Activated naive CD4-positive, alpha-beta T cell treated with anti-CD3 and anti-CD28 coated beads, Interleukin-2, amount 50 U/mL, for 24 hours (primary cell): ENCODE results near the gene GOLGA8R.
"Not testable (repeated sequence)": the region's sequence is repeated elsewhere in the genome, so short reads cannot be mapped to it uniquely, and the experiment has no call there.

Source experiments
- H3K27ac Mint-ChIP-seq: one replicate; pipeline ENCODE4 v1.8.0; 2021; ENCODE audit warnings: mild to moderate bottlenecking, mixed read lengths
- H3K27me3 Mint-ChIP-seq: one replicate; pipeline ENCODE4 v1.8.0; 2021; ENCODE audit warnings: mixed read lengths
- H3K36me3 Mint-ChIP-seq: one replicate; pipeline ENCODE4 v1.8.0; 2021; ENCODE audit warnings: mixed read lengths
- H3K4me1 Mint-ChIP-seq: one replicate; pipeline ENCODE4 v1.8.0; 2021; ENCODE audit warnings: mixed read lengths
- H3K4me3 Mint-ChIP-seq: one replicate; pipeline ENCODE4 v1.8.0; 2021; ENCODE audit warnings: mild to moderate bottlenecking, mixed read lengths
- H3K9me3 Mint-ChIP-seq: one replicate; pipeline ENCODE4 v1.8.0; 2021; ENCODE audit warnings: mixed read lengths

GOLGA8R gene, protein sequence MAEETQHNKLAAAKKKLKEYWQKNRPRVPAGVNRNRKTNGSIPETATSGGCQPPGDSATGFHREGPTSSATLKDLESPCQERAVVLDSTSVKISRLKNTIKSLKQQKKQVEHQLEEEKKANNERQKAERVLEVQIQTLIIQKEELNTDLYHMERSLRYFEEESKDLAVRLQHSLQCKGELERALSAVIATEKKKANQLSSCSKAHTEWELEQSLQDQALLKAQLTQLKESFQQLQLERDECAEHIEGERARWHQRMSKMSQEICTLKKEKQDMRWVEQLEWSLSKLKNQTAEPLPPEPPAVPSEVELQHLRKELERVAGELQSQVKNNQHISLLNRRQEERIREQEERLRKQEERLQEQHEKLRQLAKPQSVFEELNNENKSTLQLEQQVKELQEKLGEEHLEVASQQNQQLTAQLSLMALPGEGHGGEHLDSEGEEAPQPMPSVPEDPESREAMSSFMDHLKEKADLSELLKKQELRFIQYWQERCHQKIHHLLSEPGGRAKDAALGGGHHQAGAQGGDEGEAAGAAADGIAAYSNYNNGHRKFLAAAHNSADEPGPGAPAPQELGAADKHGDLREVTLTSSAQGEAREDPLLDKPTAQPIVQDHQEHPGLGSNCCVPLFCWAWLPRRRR

DNA sequence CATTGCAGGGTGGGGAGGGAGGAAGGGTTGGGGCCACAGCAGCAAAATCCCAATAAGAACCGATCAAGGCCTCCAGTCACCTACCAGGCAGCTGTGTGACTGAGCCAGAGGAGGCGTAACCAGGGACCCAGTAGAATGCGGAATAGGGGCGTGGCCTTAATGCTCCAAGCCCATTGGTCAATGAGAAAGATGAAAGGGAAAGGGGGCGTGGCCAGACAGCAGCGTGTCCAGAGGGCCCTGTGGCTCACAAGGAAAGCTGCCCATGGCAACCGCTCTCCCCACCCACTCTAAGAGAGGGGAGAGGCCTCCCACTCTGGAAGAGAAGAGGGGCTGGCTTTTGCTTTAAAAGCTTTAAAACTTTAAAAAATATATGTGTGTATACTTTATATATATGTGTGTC lies at the start of gene GOLGA8R:
Gene GOLGA8R, minus strand, starts transcription at position 101 of the 400 bp plus-strand sequence. Its CDS starts 98 bp downstream, at position 3.
- H3K27ac Mint-ChIP-seq, H3K36me3 Mint-ChIP-seq, H3K4me1 Mint-ChIP-seq, H3K9me3 Mint-ChIP-seq, H3K4me3 Mint-ChIP-seq, H3K27me3 Mint-ChIP-seq: not testable (repeated sequence)

DNA sequence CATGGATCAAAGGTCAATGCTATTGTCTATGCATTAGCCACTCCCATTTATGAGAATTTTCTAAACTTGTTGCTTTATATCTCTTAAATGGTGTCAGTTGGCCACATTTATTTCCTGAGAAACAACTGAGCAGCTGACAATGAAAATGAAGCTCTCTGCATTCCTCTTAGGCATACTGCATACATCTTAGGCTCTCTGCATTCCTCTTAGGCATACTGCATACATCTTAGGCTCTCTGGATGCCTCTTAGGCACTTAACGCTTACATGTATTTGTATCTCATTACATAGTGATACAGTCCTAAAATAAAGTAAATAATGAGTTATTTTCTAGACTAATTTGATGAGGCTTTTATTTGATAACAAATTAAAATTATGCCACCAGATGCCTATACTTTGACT lies 49.8 kb upstream of the GOLGA8R start:
- H3K4me1 Mint-ChIP-seq, H3K9me3 Mint-ChIP-seq, H3K27ac Mint-ChIP-seq, H3K4me3 Mint-ChIP-seq, H3K27me3 Mint-ChIP-seq, H3K36me3 Mint-ChIP-seq: not testable (repeated sequence)

DNA sequence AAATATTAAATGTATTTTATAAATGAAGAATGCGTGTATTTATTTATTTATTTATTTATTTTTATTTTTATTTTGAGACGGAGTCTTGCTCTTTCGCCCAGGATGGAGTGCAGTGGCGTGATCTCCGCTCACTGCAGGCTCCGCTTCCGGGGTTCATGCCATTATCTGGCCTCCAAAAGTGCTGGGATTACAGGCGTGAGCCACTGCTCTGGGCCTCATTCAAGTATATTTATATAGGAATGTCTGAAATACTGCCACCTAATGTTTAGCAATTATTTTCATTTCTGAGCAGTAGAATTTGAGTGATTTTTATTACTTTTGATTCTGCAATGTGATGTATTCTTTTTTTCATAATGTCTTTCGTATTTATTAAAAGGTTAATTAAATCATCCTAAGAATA lies 48.1 kb upstream of the GOLGA8R start:
- not testable (repeated sequence) for H3K9me3 Mint-ChIP-seq, H3K27me3 Mint-ChIP-seq, H3K4me3 Mint-ChIP-seq, H3K36me3 Mint-ChIP-seq, H3K4me1 Mint-ChIP-seq, H3K27ac Mint-ChIP-seq

DNA sequence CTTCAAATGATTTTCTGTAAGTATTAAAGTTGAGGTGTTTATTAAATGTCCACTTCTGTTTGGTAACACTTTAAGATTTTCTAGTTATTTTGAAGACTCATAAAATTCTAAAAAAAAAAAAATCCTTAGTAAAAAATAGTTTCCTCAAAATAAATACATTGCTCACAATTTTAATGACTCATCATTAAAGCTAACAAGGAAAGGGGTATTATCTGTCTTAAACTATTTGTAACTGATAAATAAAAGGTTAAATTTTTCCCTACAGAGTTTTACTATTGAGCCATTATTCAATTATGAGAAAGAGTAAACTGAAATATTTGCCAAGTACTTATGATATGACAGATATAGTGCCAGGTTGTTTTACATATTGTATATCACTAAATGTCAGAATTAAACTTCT lies 38.6 kb upstream of the GOLGA8R start:
- H3K27ac Mint-ChIP-seq, H3K27me3 Mint-ChIP-seq, H3K36me3 Mint-ChIP-seq, H3K4me3 Mint-ChIP-seq, H3K9me3 Mint-ChIP-seq, H3K4me1 Mint-ChIP-seq: not testable (repeated sequence)

DNA sequence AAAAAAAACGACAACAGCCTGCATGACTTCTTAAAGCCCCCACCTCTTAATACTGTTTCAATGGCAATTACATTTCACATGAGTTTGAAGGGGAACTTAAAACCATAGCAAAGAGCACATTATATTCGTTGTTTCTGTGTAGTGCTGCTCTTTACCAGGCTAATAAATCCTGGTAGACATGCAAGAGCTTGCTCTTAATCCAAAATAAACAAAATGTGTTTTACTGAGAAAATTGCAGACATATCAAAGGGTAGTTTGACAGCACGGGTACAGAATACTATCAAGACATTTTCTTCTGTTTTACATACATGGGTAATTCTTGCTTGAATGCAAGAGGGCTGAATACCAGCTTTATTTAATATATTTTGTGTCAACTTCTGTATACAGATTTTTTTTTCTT lies 24.3 kb upstream of the GOLGA8R start:
- H3K27ac Mint-ChIP-seq, H3K9me3 Mint-ChIP-seq, H3K4me1 Mint-ChIP-seq, H3K4me3 Mint-ChIP-seq, H3K27me3 Mint-ChIP-seq, H3K36me3 Mint-ChIP-seq: not testable (repeated sequence)

DNA sequence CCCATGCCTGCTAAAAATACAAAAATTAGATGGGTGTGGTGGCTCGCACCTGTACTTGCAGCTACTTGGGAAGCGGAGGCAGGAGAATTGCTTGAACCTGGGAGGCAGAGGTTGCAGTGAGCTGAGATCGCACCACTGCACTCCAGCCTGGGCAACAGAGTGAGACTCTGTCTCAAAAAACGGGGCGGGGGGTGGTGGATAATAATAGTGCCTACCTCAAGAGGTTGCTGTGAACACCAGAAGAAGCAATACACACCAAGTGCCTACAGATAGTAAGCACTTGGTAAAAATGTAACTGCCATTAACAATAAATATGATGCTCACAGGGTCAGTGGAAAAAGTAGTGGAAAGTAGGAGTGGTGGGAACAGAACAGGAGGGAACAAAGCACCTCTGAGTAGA lies 21.8 kb upstream of the GOLGA8R start:
- H3K27ac Mint-ChIP-seq, H3K36me3 Mint-ChIP-seq, H3K4me3 Mint-ChIP-seq, H3K9me3 Mint-ChIP-seq, H3K27me3 Mint-ChIP-seq, H3K4me1 Mint-ChIP-seq: not testable (repeated sequence)

DNA sequence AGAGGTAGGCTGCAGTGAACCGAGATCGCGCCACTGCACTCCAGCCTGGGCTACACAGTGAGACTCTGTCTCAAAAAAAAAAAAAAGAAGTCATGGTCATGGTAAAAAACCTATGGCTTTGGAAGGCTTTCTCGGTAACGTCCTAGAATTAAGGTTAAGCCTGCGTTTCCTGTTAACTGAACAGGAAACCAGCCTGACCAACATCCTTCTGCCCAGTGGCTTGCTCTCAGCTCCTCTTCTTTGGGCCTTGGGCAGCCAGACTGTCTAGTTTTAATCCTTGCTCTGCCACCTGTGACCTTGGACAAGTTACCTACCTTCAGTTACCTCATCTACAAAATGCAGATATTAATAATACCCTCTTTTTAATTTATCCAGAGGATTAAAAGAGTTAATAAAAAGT lies 6.7 kb upstream of the GOLGA8R start:
- not testable (repeated sequence) for H3K27me3 Mint-ChIP-seq, H3K27ac Mint-ChIP-seq, H3K4me1 Mint-ChIP-seq, H3K9me3 Mint-ChIP-seq, H3K4me3 Mint-ChIP-seq, H3K36me3 Mint-ChIP-seq

DNA sequence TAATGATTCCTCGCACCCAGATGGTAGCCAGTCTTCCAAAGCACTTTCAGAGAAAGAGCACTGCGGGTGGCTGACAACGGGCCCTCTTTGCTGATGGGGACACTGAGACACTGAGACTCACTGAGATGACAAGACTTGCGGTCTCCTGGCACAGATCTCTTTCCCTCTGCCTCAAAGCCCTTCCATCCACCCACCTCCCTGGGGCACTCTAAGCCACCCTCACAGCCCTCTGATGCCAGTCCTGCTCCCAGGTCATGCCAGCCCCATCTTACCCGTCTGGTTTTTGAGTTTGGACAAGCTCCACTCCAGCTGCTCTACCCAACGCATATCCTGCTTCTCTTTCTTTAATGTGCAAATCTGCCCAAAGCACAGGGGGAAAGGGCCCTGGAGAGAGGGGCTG lies 6.4 kb downstream of the GOLGA8R start:
- H3K27me3 Mint-ChIP-seq, H3K36me3 Mint-ChIP-seq, H3K9me3 Mint-ChIP-seq, H3K27ac Mint-ChIP-seq, H3K4me1 Mint-ChIP-seq, H3K4me3 Mint-ChIP-seq: not testable (repeated sequence)

DNA sequence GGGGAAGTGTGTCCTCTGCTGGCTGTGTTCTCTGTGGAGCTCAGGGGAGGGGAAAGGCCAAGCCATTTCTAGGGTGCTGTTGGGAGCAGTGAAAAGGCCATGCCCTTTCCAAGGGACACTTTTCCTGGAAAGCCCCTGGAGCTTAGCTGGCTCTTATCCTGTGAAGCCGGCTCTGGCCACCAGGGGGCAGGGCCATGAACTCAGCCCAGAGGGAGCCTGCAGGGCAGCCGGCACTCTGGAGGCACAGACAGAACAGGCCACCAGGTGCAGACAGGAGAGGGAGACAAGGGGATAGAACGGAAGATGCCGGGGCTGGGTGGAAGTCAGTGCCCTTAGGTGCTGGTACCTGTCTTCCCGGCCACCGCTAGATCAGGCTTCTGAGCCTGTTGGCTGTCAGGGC lies 15.1 kb downstream of the GOLGA8R start:
- H3K4me3 Mint-ChIP-seq, H3K9me3 Mint-ChIP-seq, H3K4me1 Mint-ChIP-seq, H3K27me3 Mint-ChIP-seq, H3K27ac Mint-ChIP-seq, H3K36me3 Mint-ChIP-seq: not testable (repeated sequence)

DNA sequence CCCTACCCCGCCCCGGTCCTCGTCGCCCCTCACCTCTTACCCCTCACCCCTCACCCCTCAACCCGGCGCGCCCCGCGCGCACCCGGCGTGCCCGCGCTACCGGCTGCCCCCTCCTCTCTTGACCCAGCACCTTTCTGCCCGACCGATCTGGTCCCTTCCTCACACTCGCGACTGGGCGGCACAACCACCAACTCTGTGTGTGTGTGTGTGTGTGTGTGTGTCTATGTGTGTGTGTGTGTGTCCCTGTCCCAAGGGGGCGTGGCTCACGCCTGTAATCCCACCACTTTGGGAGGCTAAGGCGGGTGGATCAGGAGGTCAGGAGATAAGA lies 20.4 kb downstream of the GOLGA8R start:
- H3K27ac Mint-ChIP-seq, H3K4me3 Mint-ChIP-seq: not testable (repeated sequence)

DNA sequence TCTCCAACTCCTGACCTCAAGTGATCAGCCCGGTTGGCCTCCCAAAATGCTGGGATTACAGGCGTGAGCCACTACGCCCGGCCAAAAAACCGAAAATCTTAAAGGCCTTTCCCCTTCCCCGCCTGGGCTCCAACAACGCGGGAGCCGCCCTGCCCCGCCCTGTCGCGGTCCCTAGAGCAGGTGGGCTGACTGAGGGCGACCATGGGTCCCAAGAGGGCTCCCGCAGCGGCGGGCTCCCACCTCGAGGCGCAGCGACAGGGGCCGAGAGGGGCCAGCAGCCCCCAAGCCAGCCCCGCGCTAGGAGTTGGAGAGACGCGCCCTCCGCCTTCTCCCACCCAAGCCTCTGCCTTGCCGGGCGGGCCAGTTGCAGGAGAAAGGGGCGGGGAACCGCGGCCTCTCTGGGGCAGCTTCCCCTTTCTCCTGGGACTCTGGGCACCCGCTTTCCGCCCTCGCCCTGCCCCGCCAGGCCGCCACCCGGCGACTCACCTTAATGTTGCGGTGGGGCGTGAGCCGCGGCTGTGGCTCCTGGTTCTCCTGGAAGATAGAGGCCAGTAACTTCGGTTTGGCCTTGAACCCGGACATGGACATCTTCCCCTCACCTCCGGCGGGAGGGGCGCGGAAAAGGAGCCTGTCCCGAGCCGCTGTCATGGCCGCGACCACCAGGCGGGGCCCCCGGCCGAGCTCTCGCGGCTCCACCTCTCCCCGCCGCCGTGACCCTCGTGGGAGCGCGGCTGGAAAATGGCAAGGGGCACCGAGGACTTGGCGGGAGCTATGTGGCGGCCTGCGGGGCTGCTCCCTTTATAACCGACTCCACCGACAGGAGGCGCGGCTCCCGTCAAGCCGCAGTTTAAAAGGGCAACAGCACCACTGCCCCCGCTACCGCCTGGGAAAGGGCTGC lies 21.0 kb downstream of the GOLGA8R start, which contains the start of gene CHRFAM7A:
Gene CHRFAM7A, minus strand, starts transcription at position 775 of the 898 bp plus-strand sequence. CDS start 10,189 bp downstream, outside the sequence.
- not testable (repeated sequence) for H3K9me3 Mint-ChIP-seq, H3K4me3 Mint-ChIP-seq, H3K27me3 Mint-ChIP-seq, H3K36me3 Mint-ChIP-seq, H3K27ac Mint-ChIP-seq, H3K4me1 Mint-ChIP-seq

More for the DNA sequence above, 20.4 kb downstream of the GOLGA8R start:
- not testable (repeated sequence) for H3K9me3 Mint-ChIP-seq, H3K4me1 Mint-ChIP-seq, H3K36me3 Mint-ChIP-seq, H3K27me3 Mint-ChIP-seq

DNA sequence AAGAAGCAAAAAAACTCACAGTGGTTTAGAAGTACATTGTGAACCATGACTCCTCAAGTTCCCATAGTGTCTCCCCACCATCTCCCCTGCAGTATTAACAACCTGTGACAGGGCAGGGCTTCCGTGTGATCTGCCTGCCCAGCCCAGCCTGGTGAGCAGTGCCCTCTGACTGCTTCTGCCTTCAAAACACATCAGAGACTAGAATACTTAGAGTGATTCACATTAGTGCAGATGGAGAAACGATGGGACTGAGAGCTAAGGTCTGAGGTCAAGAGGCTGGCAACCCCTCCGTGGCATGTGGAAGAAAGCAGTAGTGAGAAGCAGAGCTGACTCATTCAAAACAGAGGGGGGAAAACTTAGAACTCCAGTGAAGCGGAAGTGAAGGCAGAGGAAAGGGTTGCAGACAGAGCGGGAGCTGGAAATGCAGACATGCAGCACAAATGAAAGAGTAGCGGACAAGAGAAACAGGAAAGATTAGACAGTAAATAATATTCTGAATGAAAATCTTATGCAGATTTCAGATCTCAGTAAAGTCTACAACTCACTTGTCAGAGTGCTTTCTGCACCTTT lies 27.7 kb downstream of the GOLGA8R start:
- not testable (repeated sequence) for H3K36me3 Mint-ChIP-seq, H3K4me3 Mint-ChIP-seq, H3K9me3 Mint-ChIP-seq, H3K4me1 Mint-ChIP-seq, H3K27ac Mint-ChIP-seq, H3K27me3 Mint-ChIP-seq

DNA sequence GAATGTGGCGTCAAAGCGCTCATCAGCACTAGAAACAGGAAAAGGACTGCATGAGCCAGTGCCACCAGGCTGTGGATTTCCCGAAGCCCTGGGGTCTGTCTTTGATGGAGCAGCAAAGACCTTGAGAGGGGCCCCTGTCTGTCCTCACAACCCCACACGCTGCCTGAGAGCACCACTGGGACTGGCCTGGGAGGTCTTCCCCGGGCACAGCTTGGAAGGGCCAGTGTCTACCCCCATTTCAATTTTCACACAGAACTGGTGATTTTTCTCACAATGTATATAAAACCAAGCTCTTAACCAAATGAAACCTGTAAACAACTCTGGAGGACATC lies 37.0 kb downstream of the GOLGA8R start:
- not testable (repeated sequence) for H3K9me3 Mint-ChIP-seq, H3K4me1 Mint-ChIP-seq, H3K4me3 Mint-ChIP-seq, H3K36me3 Mint-ChIP-seq, H3K27ac Mint-ChIP-seq, H3K27me3 Mint-ChIP-seq

DNA sequence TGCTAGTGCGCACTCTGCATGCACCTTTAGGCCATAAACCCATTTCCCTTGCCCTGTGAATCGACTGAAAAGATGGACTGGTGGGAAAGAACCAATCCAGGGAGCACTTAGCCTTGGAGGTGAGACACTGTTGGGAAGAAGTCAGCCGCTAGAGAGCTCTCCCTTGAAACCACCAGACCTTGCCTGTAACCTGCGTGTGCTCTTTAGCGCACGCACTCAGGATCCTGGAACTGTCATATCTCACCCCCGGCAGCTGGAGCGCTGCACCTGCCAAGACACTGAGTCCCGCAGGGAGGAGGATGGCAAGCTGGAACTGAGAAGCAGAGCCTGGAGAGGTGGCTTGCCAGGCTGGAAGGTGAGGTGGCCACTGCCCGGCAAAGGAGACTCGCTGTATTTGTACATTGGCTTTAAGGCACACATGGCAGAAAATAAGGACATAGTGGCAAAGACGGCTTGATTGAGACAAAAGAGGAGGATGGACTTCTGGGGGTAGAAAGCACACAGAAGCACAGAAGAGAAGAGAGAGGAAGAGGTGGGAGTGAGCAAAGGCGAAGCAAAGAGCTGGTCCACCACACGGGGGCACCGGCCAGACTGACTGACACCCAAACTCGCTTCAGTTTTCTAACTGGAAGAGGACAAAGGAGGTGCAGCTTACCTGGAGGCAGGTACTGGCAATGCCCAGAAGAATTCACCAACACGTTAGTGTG lies 37.5 kb downstream of the GOLGA8R start:
- not testable (repeated sequence) for H3K4me3 Mint-ChIP-seq, H3K27ac Mint-ChIP-seq, H3K27me3 Mint-ChIP-seq, H3K36me3 Mint-ChIP-seq, H3K4me1 Mint-ChIP-seq, H3K9me3 Mint-ChIP-seq

DNA sequence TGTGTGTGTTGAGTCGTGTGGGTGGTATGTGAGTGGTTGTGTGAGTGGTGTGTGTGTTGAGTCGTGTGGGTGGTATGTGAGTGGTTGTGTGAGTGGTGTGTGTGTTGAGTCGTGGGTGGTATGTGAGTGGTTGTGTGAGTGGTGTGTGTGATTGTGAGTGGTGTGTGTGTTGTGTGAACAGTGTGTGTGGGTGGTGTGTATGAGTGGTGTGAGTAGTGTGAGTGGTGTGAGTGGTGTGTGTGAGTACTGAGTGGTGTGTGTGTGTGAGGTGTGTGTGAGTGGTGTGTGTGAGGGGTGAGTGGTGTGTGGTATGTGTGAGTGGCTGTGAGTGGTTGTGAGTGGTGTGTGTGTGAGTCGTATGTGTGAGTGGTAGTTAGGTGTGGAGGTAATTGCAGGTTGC lies 38.2 kb downstream of the GOLGA8R start:
- H3K4me1 Mint-ChIP-seq, H3K4me3 Mint-ChIP-seq, H3K9me3 Mint-ChIP-seq, H3K27ac Mint-ChIP-seq, H3K36me3 Mint-ChIP-seq, H3K27me3 Mint-ChIP-seq: not testable (repeated sequence)

DNA sequence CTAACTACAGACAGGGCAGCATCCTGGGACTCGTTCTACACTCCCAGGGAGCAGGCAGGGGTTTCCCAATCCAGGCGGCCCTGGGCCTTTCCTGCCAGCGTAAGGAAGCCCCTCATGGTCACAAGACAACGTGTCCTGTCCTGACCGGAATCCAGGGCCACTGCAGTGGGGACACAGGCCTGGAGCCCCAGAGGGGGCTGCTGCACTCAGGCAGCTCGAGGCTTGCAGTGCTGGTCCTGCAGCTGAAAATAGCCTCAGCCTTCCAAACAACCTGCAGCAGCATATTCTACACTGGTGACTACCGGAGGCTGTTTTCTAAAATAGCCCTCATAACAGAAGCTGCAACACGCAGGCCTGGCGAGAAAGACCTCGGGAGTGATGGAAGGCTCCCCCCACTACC lies 39.2 kb downstream of the GOLGA8R start:
- not testable (repeated sequence) for H3K4me3 Mint-ChIP-seq, H3K27me3 Mint-ChIP-seq, H3K36me3 Mint-ChIP-seq, H3K27ac Mint-ChIP-seq, H3K4me1 Mint-ChIP-seq, H3K9me3 Mint-ChIP-seq
